Astrocyte (in vitro differentiated cells and primary cell): Measurements from ENCODE around the gene NCLN. TPM values are rescaled to one million over a fixed set of nuclear protein-coding genes. Genes with fewer than 3 reads are reported as not detected.
"Not testable (repeated sequence)": the region's sequence is repeated elsewhere in the genome, so short reads cannot be mapped to it uniquely, and the experiment has no call there.

Experiments used
- DNase-seq: peaks from one replicate; pipeline ENCODE4 v3.0.0-alpha.2; 2010; ENCODE audit warnings: low read depth
- FAIRE-seq: peaks from 2 replicates; lab custom pipeline; 2011; peaks lifted over from hg19 to GRCh38; lab: Jason Lieb, UNC
- H2AFZ ChIP-seq: 2 replicates; pipeline ENCODE4 v1.6.0; 2012; ENCODE audit warnings: low read depth, low read length, inconsistent platforms
- H3K27ac ChIP-seq: 2 replicates; pipeline ENCODE4 v1.5.1; 2011; ENCODE audit warnings: low read depth, low read length, inconsistent platforms
- H3K27me3 ChIP-seq: 2 replicates; pipeline ENCODE4 v1.6.0; 2011; ENCODE audit warnings: low read length, inconsistent platforms; ENCODE audit not compliant: insufficient read depth
- H3K36me3 ChIP-seq: 2 replicates; pipeline ENCODE4 v1.5.1; 2011; ENCODE audit warnings: low read length, inconsistent platforms; ENCODE audit not compliant: insufficient read depth
- H3K4me1 ChIP-seq: 2 replicates; pipeline ENCODE4 v1.5.1; 2011; ENCODE audit warnings: low read length, inconsistent platforms; ENCODE audit not compliant: insufficient read depth
- H3K4me2 ChIP-seq: 2 replicates; pipeline ENCODE4 v1.6.0; 2012; ENCODE audit warnings: low read length, inconsistent platforms
- H3K4me3 ChIP-seq: 2 replicates; pipeline ENCODE4 v1.5.1; 2011; ENCODE audit warnings: low read depth, mild to moderate bottlenecking, low read length, inconsistent platforms; ENCODE audit not compliant: insufficient read depth
- H3K79me2 ChIP-seq: 2 replicates; pipeline ENCODE4 v1.6.0; 2012; ENCODE audit warnings: mild to moderate bottlenecking, low read length, inconsistent platforms; ENCODE audit not compliant: insufficient read depth
- H3K9ac ChIP-seq: 2 replicates; pipeline ENCODE4 v1.6.0; 2012; ENCODE audit warnings: mild to moderate bottlenecking, low read length, inconsistent platforms
- H3K9me3 ChIP-seq: 2 replicates; pipeline ENCODE4 v1.5.1; 2012; ENCODE audit warnings: low read depth, mild to moderate bottlenecking, low read length, inconsistent platforms; ENCODE audit not compliant: insufficient read depth
- H4K20me1 ChIP-seq: 2 replicates; pipeline ENCODE4 v1.6.0; 2012; ENCODE audit warnings: low read length, inconsistent platforms; ENCODE audit not compliant: insufficient read depth
- H3K27ac Mint-ChIP-seq: one replicate; pipeline ENCODE4 v1.8.0; 2021; ENCODE audit warnings: mild to moderate bottlenecking, mixed read lengths; ENCODE audit not compliant: unreplicated experiment
- H3K27me3 Mint-ChIP-seq: one replicate; pipeline ENCODE4 v1.8.0; 2021; ENCODE audit warnings: low read depth, mixed read lengths; ENCODE audit not compliant: unreplicated experiment
- H3K36me3 Mint-ChIP-seq: one replicate; pipeline ENCODE4 v1.8.0; 2021; ENCODE audit warnings: low read depth, mixed read lengths; ENCODE audit not compliant: unreplicated experiment
- H3K4me1 Mint-ChIP-seq: one replicate; pipeline ENCODE4 v1.8.0; 2021; ENCODE audit warnings: low read depth, mixed read lengths; ENCODE audit not compliant: unreplicated experiment
- H3K4me3 Mint-ChIP-seq: one replicate; pipeline ENCODE4 v1.8.0; 2021; ENCODE audit warnings: mild to moderate bottlenecking, moderate library complexity, mixed read lengths; ENCODE audit not compliant: unreplicated experiment
- H3K9me3 Mint-ChIP-seq: one replicate; pipeline ENCODE4 v1.8.0; 2021; ENCODE audit warnings: mild to moderate bottlenecking, mixed read lengths; ENCODE audit not compliant: unreplicated experiment
- EZH2 ChIP-seq: IDR thresholded peaks from 2 replicates; pipeline ENCODE4 v1.6.1; 2012; ENCODE audit warnings: mild to moderate bottlenecking, low read length, inconsistent platforms; ENCODE audit not compliant: insufficient read depth
- total RNA-seq: library from RNA; stranded (reverse); gene quantifications from 2 replicates; pipeline ENCODE4 v1.2.1, GENCODE V29; 2021
- TF ChIP-seq, protein P1 (sequence below): IDR thresholded peaks from 2 replicates; pipeline ENCODE4 v1.5.1; 2011; ENCODE audit warnings: low read depth, mild to moderate bottlenecking, inconsistent platforms, low read length, moderate library complexity; ENCODE audit not compliant: insufficient read depth

The NCLN gene
- total RNA-seq, 1 donor from 2014 or later, result 95.8 TPM

DNA sequence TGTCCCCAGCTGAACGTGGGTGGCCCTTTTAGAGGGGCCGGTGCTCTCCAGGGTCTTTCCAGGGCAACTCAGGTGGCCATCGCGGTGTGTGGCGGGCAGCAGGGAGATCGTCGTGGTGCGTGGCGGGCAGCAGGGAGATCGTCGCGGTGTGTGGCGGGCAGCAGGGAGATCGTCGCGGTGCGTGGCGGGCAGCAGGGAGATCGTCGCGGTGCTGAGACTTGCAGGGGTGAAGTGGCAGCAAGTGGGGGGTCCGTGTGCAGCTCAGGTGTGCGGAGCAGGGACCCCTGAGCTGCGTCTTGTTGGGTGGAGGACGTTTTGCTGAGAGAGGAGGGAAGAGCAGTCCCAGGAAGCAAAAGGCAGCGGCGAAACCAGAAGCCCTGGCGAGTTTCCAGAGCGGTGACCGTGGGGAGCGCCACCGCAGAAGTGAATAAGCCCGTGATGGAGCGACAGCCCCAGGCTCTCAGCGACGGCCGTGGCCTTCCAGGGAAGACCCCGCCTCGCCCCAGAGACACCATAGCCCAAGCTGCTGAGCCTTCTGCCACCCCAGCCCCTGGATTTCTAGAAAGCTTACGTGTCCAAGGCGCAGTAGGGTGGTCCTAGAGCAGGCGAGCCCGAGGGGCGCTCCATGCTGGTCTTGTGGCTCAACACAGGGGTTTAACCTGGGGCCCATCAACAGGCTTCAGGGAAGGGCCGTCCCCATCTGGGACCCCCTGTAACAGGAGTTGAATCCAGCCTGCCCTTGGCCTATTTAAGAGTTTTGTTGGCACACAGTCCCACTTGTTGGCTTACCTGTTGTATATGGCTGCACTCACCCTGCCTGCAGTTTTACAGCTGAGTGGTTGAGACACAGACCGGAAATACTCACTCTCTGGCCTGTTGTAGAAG is 5.4 kb downstream of the NCLN start:
- H3K27me3 ChIP-seq, result no peaks in the 10 kb centered on the region
- no peak overlapping the region for H3K27ac Mint-ChIP-seq

DNA sequence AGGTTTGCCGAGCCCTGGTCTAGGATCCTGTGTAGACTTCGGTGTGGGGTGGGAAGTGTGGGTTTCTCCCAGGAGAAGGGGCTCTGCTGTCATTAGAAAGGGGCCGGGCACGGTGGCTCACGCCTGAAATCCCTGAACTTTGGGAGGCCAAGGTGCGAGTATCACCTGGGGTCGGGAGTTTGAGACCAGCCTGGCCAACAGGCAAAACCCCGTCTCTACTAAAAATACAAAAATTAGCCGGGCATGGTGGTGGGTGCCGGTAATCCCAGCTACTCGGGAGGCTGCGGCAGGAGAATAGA is 6.0 kb downstream of the NCLN start:
- not testable (repeated sequence) for H3K27me3 ChIP-seq, H2AFZ ChIP-seq, DNase-seq, H3K36me3 Mint-ChIP-seq, H3K27ac Mint-ChIP-seq, H3K4me3 ChIP-seq, H3K36me3 ChIP-seq, H3K4me1 ChIP-seq, H3K27ac ChIP-seq, H3K27me3 Mint-ChIP-seq, H3K9ac ChIP-seq, H3K9me3 Mint-ChIP-seq, H3K4me3 Mint-ChIP-seq, FAIRE-seq, H3K4me2 ChIP-seq, H3K4me1 Mint-ChIP-seq, H3K9me3 ChIP-seq
- H4K20me1 ChIP-seq, result peaks cover 55% of the 10 kb centered on the region
- H3K79me2 ChIP-seq, result peaks cover 68% of the 10 kb centered on the region

More for the DNA sequence above, 5.4 kb downstream of the NCLN start:
- Histone ChIP-seq H2AFZ (no peak overlapping the region), H3K36me3 (no peaks in the 10 kb centered on the region), H3K79me2 (peaks cover 74% of the 10 kb centered on the region), H3K4me2 (no peak overlapping the region), H4K20me1 (peaks cover 61% of the 10 kb centered on the region), H3K9me3 (no peaks in the 10 kb centered on the region), H3K4me1 (peaks cover 8% of the 10 kb centered on the region), H3K27ac (no peak overlapping the region), H3K4me3 (no peak overlapping the region), H3K9ac (no peak overlapping the region)
- H3K4me3 Mint-ChIP-seq, result no peak overlapping the region
- peaks cover 7% of the 10 kb centered on the region for H3K36me3 Mint-ChIP-seq
- no peak for TF ChIP-seq EZH2
- TF ChIP-seq, protein P1, sequence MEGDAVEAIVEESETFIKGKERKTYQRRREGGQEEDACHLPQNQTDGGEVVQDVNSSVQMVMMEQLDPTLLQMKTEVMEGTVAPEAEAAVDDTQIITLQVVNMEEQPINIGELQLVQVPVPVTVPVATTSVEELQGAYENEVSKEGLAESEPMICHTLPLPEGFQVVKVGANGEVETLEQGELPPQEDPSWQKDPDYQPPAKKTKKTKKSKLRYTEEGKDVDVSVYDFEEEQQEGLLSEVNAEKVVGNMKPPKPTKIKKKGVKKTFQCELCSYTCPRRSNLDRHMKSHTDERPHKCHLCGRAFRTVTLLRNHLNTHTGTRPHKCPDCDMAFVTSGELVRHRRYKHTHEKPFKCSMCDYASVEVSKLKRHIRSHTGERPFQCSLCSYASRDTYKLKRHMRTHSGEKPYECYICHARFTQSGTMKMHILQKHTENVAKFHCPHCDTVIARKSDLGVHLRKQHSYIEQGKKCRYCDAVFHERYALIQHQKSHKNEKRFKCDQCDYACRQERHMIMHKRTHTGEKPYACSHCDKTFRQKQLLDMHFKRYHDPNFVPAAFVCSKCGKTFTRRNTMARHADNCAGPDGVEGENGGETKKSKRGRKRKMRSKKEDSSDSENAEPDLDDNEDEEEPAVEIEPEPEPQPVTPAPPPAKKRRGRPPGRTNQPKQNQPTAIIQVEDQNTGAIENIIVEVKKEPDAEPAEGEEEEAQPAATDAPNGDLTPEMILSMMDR, result no peak
- no peak for FAIRE-seq
- peaks cover 12% of the 10 kb centered on the region for H3K4me1 Mint-ChIP-seq
- no peak for DNase-seq
- peaks cover 1% of the 10 kb centered on the region for H3K9me3 Mint-ChIP-seq
- H3K27me3 Mint-ChIP-seq, result no peaks in the 10 kb centered on the region

- no peaks in the 10 kb centered on the region for H3K9me3 ChIP-seq
- Mint-ChIP-seq H3K4me3 (no peak overlapping the region), H3K9me3 (peaks cover 1% of the 10 kb centered on the region), H3K4me1 (peaks cover 5% of the 10 kb centered on the region), H3K36me3 (peaks cover 6% of the 10 kb centered on the region), H3K27ac (no peak overlapping the region), H3K27me3 (no peaks in the 10 kb centered on the region)
- peaks cover 2% of the 10 kb centered on the region for H3K4me1 ChIP-seq
- no peak for TF ChIP-seq EZH2
- TF ChIP-seq, protein P1, result no peak
- FAIRE-seq (no peak), DNase-seq (no peak)
- no peaks in the 10 kb centered on the region for H3K36me3 ChIP-seq
- no peak overlapping the region for H3K4me3 ChIP-seq
- H3K27me3 ChIP-seq, result no peaks in the 10 kb centered on the region
- H3K9ac ChIP-seq, result no peak overlapping the region
- H3K27ac ChIP-seq, result no peak overlapping the region
- H3K79me2 ChIP-seq, result peaks cover 64% of the 10 kb centered on the region
- peaks cover 51% of the 10 kb centered on the region for H4K20me1 ChIP-seq
- H3K4me2 ChIP-seq, result no peak overlapping the region
- no peak overlapping the region for H2AFZ ChIP-seq
Observed at GRCh38 chr19:3192228-3192635, 6.5 kb downstream of the NCLN start.
